ENCODE measurements around the gene HMG20A. TPM values are rescaled to one million over a fixed set of nuclear protein-coding genes. Genes with fewer than 3 reads are reported as not detected.

Gene HMG20A
- total RNA-seq, 2 donors from 2014 or later: 43.1 to 44.6 TPM

- Mint-ChIP-seq H3K4me3 (no peak overlapping the region), H3K9me3 (no peaks in the 10 kb centered on the region), H3K36me3 (ENCODE audit: insufficient read depth in 2 of 2) (peaks cover 2 to 10% of the 10 kb centered on the region in 2 donors), H3K27ac (no peak overlapping the region), H3K4me1 (ENCODE audit: low read depth) (peaks cover 11% of the 10 kb centered on the region), H3K27me3 (ENCODE audit: low read depth) (no peaks in the 10 kb centered on the region)
- ATAC-seq (replicated peaks in 1 of 2): no peak
- DNase-seq: no peak
Observed at GRCh38 chr15:77478051-77478450, 57.4 kb downstream of the HMG20A start.

- H3K27ac Mint-ChIP-seq: peak overlapping the region; percentile 16
- H3K36me3 Mint-ChIP-seq (ENCODE audit: insufficient read depth in 2 of 2): peaks cover 2 to 6% of the 10 kb centered on the region in 2 donors
- no peak for DNase-seq
- no peak overlapping the region for H3K4me3 Mint-ChIP-seq
- H3K27me3 Mint-ChIP-seq (ENCODE audit: low read depth): no peaks in the 10 kb centered on the region
- H3K9me3 Mint-ChIP-seq: no peaks in the 10 kb centered on the region
- peak in 1 of 2 donors; percentile 28 for ATAC-seq (replicated peaks in 1 of 2)
- peaks cover 11% of the 10 kb centered on the region for H3K4me1 Mint-ChIP-seq (ENCODE audit: low read depth)
Observed at GRCh38 chr15:77479015-77479414, 58.3 kb downstream of the HMG20A start.

GRCh38 chr15:77480859-77481633 is 60.4 kb downstream of the HMG20A start:
- H3K27me3 Mint-ChIP-seq (ENCODE audit: low read depth): no peaks in the 10 kb centered on the region
- H3K4me3 Mint-ChIP-seq: no peak overlapping the region
- no peak for ATAC-seq (replicated peaks in 1 of 2)
- DNase-seq: no peak
- no peaks in the 10 kb centered on the region for H3K9me3 Mint-ChIP-seq
- peaks cover 11% of the 10 kb centered on the region for H3K4me1 Mint-ChIP-seq (ENCODE audit: low read depth)
- peaks cover 2 to 7% of the 10 kb centered on the region in 2 donors for H3K36me3 Mint-ChIP-seq (ENCODE audit: insufficient read depth in 2 of 2)
- no peak overlapping the region for H3K27ac Mint-ChIP-seq

GRCh38 chr15:77481670-77482069 is 61.0 kb downstream of the HMG20A start:
- Mint-ChIP-seq H3K27me3 (ENCODE audit: low read depth) (no peaks in the 10 kb centered on the region), H3K27ac (no peak overlapping the region), H3K4me3 (no peak overlapping the region), H3K4me1 (ENCODE audit: low read depth) (peaks cover 13% of the 10 kb centered on the region), H3K36me3 (ENCODE audit: insufficient read depth in 2 of 2) (peaks cover 2 to 7% of the 10 kb centered on the region in 2 donors), H3K9me3 (no peaks in the 10 kb centered on the region)
- DNase-seq: no peak
- no peak for ATAC-seq (replicated peaks in 1 of 2)

- ATAC-seq (replicated peaks in 1 of 2) (no peak), DNase-seq (no peak)
- H3K27ac Mint-ChIP-seq: no peak overlapping the region
- no peak overlapping the region for H3K4me3 Mint-ChIP-seq
- H3K36me3 Mint-ChIP-seq (ENCODE audit: insufficient read depth in 2 of 2): peaks cover 2 to 7% of the 10 kb centered on the region in 2 donors
- H3K4me1 Mint-ChIP-seq (ENCODE audit: low read depth): peaks cover 22% of the 10 kb centered on the region
- H3K27me3 Mint-ChIP-seq (ENCODE audit: low read depth): no peaks in the 10 kb centered on the region
- no peaks in the 10 kb centered on the region for H3K9me3 Mint-ChIP-seq
Observed at GRCh38 chr15:77482570-77482969, 61.9 kb downstream of the HMG20A start.

- no peak overlapping the region for H3K27ac Mint-ChIP-seq
- H3K27me3 Mint-ChIP-seq (ENCODE audit: low read depth): no peaks in the 10 kb centered on the region
- H3K36me3 Mint-ChIP-seq (ENCODE audit: insufficient read depth in 2 of 2): peaks cover 2 to 7% of the 10 kb centered on the region in 2 donors
- DNase-seq: no peak
- no peaks in the 10 kb centered on the region for H3K9me3 Mint-ChIP-seq
- no peak for ATAC-seq (replicated peaks in 1 of 2)
- no peak overlapping the region for H3K4me3 Mint-ChIP-seq
- H3K4me1 Mint-ChIP-seq (ENCODE audit: low read depth): peaks cover 27% of the 10 kb centered on the region
Observed at GRCh38 chr15:77483425-77484140, 62.9 kb downstream of the HMG20A start.

- Mint-ChIP-seq H3K27ac (no peak overlapping the region), H3K9me3 (no peaks in the 10 kb centered on the region), H3K36me3 (ENCODE audit: insufficient read depth in 2 of 2) (peaks cover 2 to 3% of the 10 kb centered on the region in 2 donors), H3K4me1 (ENCODE audit: low read depth) (peaks cover 23% of the 10 kb centered on the region), H3K4me3 (no peak overlapping the region), H3K27me3 (ENCODE audit: low read depth) (no peaks in the 10 kb centered on the region)
- no peak for DNase-seq
- no peak for ATAC-seq (replicated peaks in 1 of 2)
Observed at GRCh38 chr15:77484994-77485393, 64.3 kb downstream of the HMG20A start.

- Mint-ChIP-seq H3K27me3 (ENCODE audit: low read depth) (no peaks in the 10 kb centered on the region), H3K4me1 (ENCODE audit: low read depth) (peaks cover 28% of the 10 kb centered on the region), H3K27ac (peak overlapping the region; percentile 70), H3K4me3 (no peak overlapping the region), H3K36me3 (ENCODE audit: insufficient read depth in 2 of 2) (peaks cover 2 to 3% of the 10 kb centered on the region in 2 donors), H3K9me3 (no peaks in the 10 kb centered on the region)
- DNase-seq: no peak
- ATAC-seq (replicated peaks in 1 of 2): peak in 1 of 2 donors; percentile 76
Observed at GRCh38 chr15:77486542-77487468, 66.1 kb downstream of the HMG20A start.

- Mint-ChIP-seq H3K27me3 (ENCODE audit: low read depth) (no peaks in the 10 kb centered on the region), H3K9me3 (no peaks in the 10 kb centered on the region), H3K36me3 (ENCODE audit: insufficient read depth in 2 of 2) (peaks cover 2 to 3% of the 10 kb centered on the region in 2 donors), H3K4me1 (ENCODE audit: low read depth) (peaks cover 30% of the 10 kb centered on the region), H3K4me3 (no peak overlapping the region), H3K27ac (peak overlapping the region; percentile 70)
- DNase-seq (no peak), ATAC-seq (replicated peaks in 1 of 2) (no peak)
Observed at GRCh38 chr15:77487469-77487842, 66.8 kb downstream of the HMG20A start.

- ATAC-seq (replicated peaks in 1 of 2): no peak
- Mint-ChIP-seq H3K4me3 (no peak overlapping the region), H3K27me3 (ENCODE audit: low read depth) (no peaks in the 10 kb centered on the region), H3K36me3 (ENCODE audit: insufficient read depth in 2 of 2) (peaks cover 1 to 2% of the 10 kb centered on the region in 2 donors), H3K4me1 (ENCODE audit: low read depth) (peaks cover 35% of the 10 kb centered on the region), H3K27ac (peak overlapping the region; percentile 70), H3K9me3 (no peaks in the 10 kb centered on the region)
- DNase-seq: no peak
Observed at GRCh38 chr15:77487888-77488287, 67.2 kb downstream of the HMG20A start.

GRCh38 chr15:77489647-77490046 is 69.0 kb downstream of the HMG20A start:
- ATAC-seq (replicated peaks in 1 of 2) (no peak), DNase-seq (no peak)
- H3K27me3 Mint-ChIP-seq (ENCODE audit: low read depth): no peaks in the 10 kb centered on the region
- peak overlapping the region; percentile 2 for H3K27ac Mint-ChIP-seq
- H3K36me3 Mint-ChIP-seq (ENCODE audit: insufficient read depth in 2 of 2): peaks cover 1 to 2% of the 10 kb centered on the region in 2 donors
- H3K4me3 Mint-ChIP-seq: no peak overlapping the region
- peaks cover 50% of the 10 kb centered on the region for H3K4me1 Mint-ChIP-seq (ENCODE audit: low read depth)
- no peaks in the 10 kb centered on the region for H3K9me3 Mint-ChIP-seq

GRCh38 chr15:77493324-77493907 is 72.7 kb downstream of the HMG20A start:
- peak in 1 of 2 donors; percentile 14 for DNase-seq
- no peak overlapping the region for H3K4me3 Mint-ChIP-seq

More at GRCh38 chr15:77493324-77493907, 72.7 kb downstream of the HMG20A start:
- H3K36me3 Mint-ChIP-seq (ENCODE audit: insufficient read depth in 2 of 2): no peaks in the 10 kb centered on the region
- peaks cover 30% of the 10 kb centered on the region for H3K4me1 Mint-ChIP-seq (ENCODE audit: low read depth)
- no peaks in the 10 kb centered on the region for H3K27me3 Mint-ChIP-seq (ENCODE audit: low read depth)
- ATAC-seq (replicated peaks in 1 of 2): peak; percentile 84 to 87
- H3K9me3 Mint-ChIP-seq: no peaks in the 10 kb centered on the region
- peak overlapping the region; percentile 8 for H3K27ac Mint-ChIP-seq
